Kidney (tissue), 14 donors: ENCODE results near the gene WSCD2. TPM values are rescaled to one million over a fixed set of nuclear protein-coding genes. Genes with fewer than 3 reads are reported as not detected.

Source experiments
- DNase-seq, 5 donors: peaks; one replicate each; pipeline ENCODE4 v3.0.0-alpha.2; 2013 to 2020
- FAIRE-seq: peaks from 2 replicates; lab custom pipeline; 2012; peaks lifted over from hg19 to GRCh38; lab: Jason Lieb, UNC
- H3K27ac ChIP-seq, 2 donors: one replicate each; pipeline ENCODE4 v1.7.0; 2013; ENCODE audit warnings: low read depth in 2 of 2, low read length in 2 of 2, inconsistent platforms in 1 of 2
- H3K27me3 ChIP-seq: one replicate; pipeline ENCODE4 v1.7.1; 2013; ENCODE audit warnings: low read length, inconsistent platforms; ENCODE audit not compliant: control insufficient read depth, insufficient read depth
- H3K36me3 ChIP-seq, 3 donors: one replicate each; pipeline versions ENCODE4 v1.7.0 to v1.7.1; 2013; ENCODE audit warnings: low read length in 3 of 3, control low read depth in 1 of 3, inconsistent platforms in 1 of 3; ENCODE audit not compliant: insufficient read depth in 3 of 3, control insufficient read depth in 2 of 3
- H3K4me1 ChIP-seq, 3 donors: one replicate each; pipeline versions ENCODE4 v1.7.0 to v1.7.1; 2013; ENCODE audit warnings: low read length in 3 of 3, inconsistent platforms in 1 of 3, low read depth in 1 of 3; ENCODE audit not compliant: control insufficient read depth in 2 of 3, insufficient read depth in 2 of 3
- H3K4me3 ChIP-seq, 3 donors: one replicate each; pipeline versions ENCODE4 v1.7.0 to v1.8.1; 2013; ENCODE audit warnings: low read length in 3 of 3, control low read depth in 1 of 3, inconsistent platforms in 1 of 3
- H3K9ac ChIP-seq, 3 donors: one replicate each; pipeline versions ENCODE4 v1.7.0 to v1.7.1; 2013; ENCODE audit warnings: low read length in 3 of 3, control low read depth in 1 of 3, inconsistent platforms in 1 of 3
- H3K9me3 ChIP-seq, 3 donors: one replicate each; pipeline versions ENCODE4 v1.7.0 to v1.7.1; 2013; ENCODE audit warnings: low read length in 3 of 3, control low read depth in 1 of 3, inconsistent platforms in 1 of 3; ENCODE audit not compliant: control insufficient read depth in 2 of 3, insufficient read depth in 1 of 3
- CTCF ChIP-seq: IDR thresholded peaks from 3 replicates; pipeline ENCODE4 v1.5.1; 2012; ENCODE audit warnings: mild to moderate bottlenecking, moderate library complexity, borderline replicate concordance; ENCODE audit not compliant: insufficient read depth; ENCODE audit errors: extremely low read depth
- intact Hi-C: fragments of 100-400 bp; cut with DNase I; formaldehyde crosslinking; loops from one replicate; pipeline ENCODE4 v1.11.1; 2022
- polyA plus RNA-seq: library from polyadenylated mRNA; stranded (reverse); fragments of 350-450 nt; fragmentation: Illumina TruSeq; extraction: RNeasy Lipid Tissue Mini Kit (QIAGEN cat#74804); gene quantifications from one replicate; pipeline ENCODE4 v1.2.3, GENCODE V29; 2014; ENCODE audit warnings: low read depth, low replicate concordance; ENCODE audit not compliant: insufficient read depth
- total RNA-seq: library from RNA; stranded (reverse); fragmentation: NEBNext Ultra II Directional; extraction: Animal tissue kit (Norgen Biotek cat#: 25700); gene quantifications from one replicate; pipeline ENCODE4 v1.2.1, GENCODE V29; 2021
- donor health status: control.
- donor health status: control.
- donor health status: control.
- donor health status: control.
- donor health status: control.
- donor health status: DM: yes; HTN: yes; CAD: no.
- donor health status: Normal renal cell carcinoma (clear cell type).

Gene WSCD2
- total and polyA plus RNA-seq, 2 donors from 2014 or later = 1.6 to 2.0 TPM

GRCh38 chr12:108269224-108269623 lies 140.1 kb downstream of the WSCD2 start:
- Histone ChIP-seq H3K9me3 (no peaks in the 10 kb centered on the region), H3K9ac (no peak overlapping the region), H3K4me1 (no peaks in the 10 kb centered on the region), H3K36me3 (no peaks in the 10 kb centered on the region), H3K27ac (no peak overlapping the region), H3K4me3 (no peak overlapping the region), H3K27me3 (no peaks in the 10 kb centered on the region)
- no peak for DNase-seq
- no peak for TF ChIP-seq CTCF
- intact Hi-C loops = no loop called here
- no peak for FAIRE-seq

GRCh38 chr12:108270035-108270848 lies 141.2 kb downstream of the WSCD2 start:
- intact Hi-C loops = no loop called here
- Histone ChIP-seq H3K27ac (no peak overlapping the region), H3K27me3 (no peaks in the 10 kb centered on the region), H3K36me3 (no peaks in the 10 kb centered on the region), H3K9me3 (no peaks in the 10 kb centered on the region), H3K9ac (no peak overlapping the region), H3K4me1 (no peaks in the 10 kb centered on the region), H3K4me3 (no peak overlapping the region)
- DNase-seq = no peak
- TF ChIP-seq CTCF = no peak
- FAIRE-seq = no peak

- no peak for TF ChIP-seq CTCF
- H3K27ac ChIP-seq = no peak overlapping the region
- H3K4me1 ChIP-seq = no peaks in the 10 kb centered on the region
- H3K9ac ChIP-seq = no peak overlapping the region
- no peak overlapping the region for H3K4me3 ChIP-seq
- FAIRE-seq (no peak), DNase-seq (no peak)
- H3K27me3 ChIP-seq = no peaks in the 10 kb centered on the region
- H3K36me3 ChIP-seq = no peaks in the 10 kb centered on the region
- intact Hi-C loops = no loop called here
- no peaks in the 10 kb centered on the region for H3K9me3 ChIP-seq
Observed at GRCh38 chr12:108270849-108271143, 141.7 kb downstream of the WSCD2 start.
